Calu3 (cell line): ENCODE measurements around the gene TNFRSF19. TPM values are rescaled to one million over a fixed set of nuclear protein-coding genes. Genes with fewer than 3 reads are reported as not detected.

Source experiments
- BruUV-seq: library from RNA; stranded (reverse); fragments of 400-500 nt; replicated peaks from 2 replicates; lab custom pipeline; 2021; lab: Mats Ljungman, UMichigan
- CTCF ChIA-PET: fragments of 300-600 bp; sonication (Branson Sonifier 250); formaldehyde crosslinking; loops from one replicate; lab custom pipeline; 2022; ENCODE audit warnings: antibody characterized with exemption; lab: Charles Lee
- DNase-seq: peaks from one replicate; pipeline ENCODE4 v3.0.0; 2022
- H3K27ac Mint-ChIP-seq: one replicate; pipeline ENCODE4 v1.8.0; 2022; ENCODE audit warnings: mixed read lengths; ENCODE audit not compliant: unreplicated experiment
- H3K27me3 Mint-ChIP-seq: one replicate; pipeline ENCODE4 v1.8.0; 2022; ENCODE audit warnings: mixed read lengths; ENCODE audit not compliant: unreplicated experiment
- H3K36me3 Mint-ChIP-seq: one replicate; pipeline ENCODE4 v1.8.0; 2022; ENCODE audit warnings: mild to moderate bottlenecking, moderate library complexity, mixed read lengths; ENCODE audit not compliant: insufficient read depth, unreplicated experiment
- H3K4me1 Mint-ChIP-seq: one replicate; pipeline ENCODE4 v1.8.0; 2022; ENCODE audit warnings: mild to moderate bottlenecking, low read depth, mixed read lengths; ENCODE audit not compliant: unreplicated experiment
- H3K4me3 Mint-ChIP-seq: one replicate; pipeline ENCODE4 v1.8.0; 2022; ENCODE audit warnings: mild to moderate bottlenecking, low read depth, moderate library complexity, mixed read lengths; ENCODE audit not compliant: unreplicated experiment
- H3K9me3 Mint-ChIP-seq: one replicate; pipeline ENCODE4 v1.8.0; 2022; ENCODE audit warnings: low read depth, mixed read lengths; ENCODE audit not compliant: unreplicated experiment
- CTCF ChIP-seq: fragments of 200-600 bp; IDR thresholded peaks from one replicate; pipeline ENCODE4 v1.8.0; 2022; ENCODE audit warnings: antibody characterized with exemption; ENCODE audit not compliant: unreplicated experiment
- intact Hi-C: fragments of 100-400 bp; cut with micrococcal nuclease; formaldehyde crosslinking; loops from one replicate; pipeline ENCODE4 v1.10.0; 2022; ENCODE audit not compliant: unreplicated experiment
- total RNA-seq: library from RNA; stranded (reverse); gene quantifications from 2 replicates; pipeline ENCODE4 v1.2.3, GENCODE V29; 2022

TNFRSF19 gene
- total RNA-seq, 1 experiment from 2014 or later: 38.3 TPM

- H3K36me3 Mint-ChIP-seq: no peaks in the 10 kb centered on the region
- DNase-seq: no peak
- H3K27ac Mint-ChIP-seq: no peak overlapping the region
- no peak overlapping the region for H3K4me3 Mint-ChIP-seq
- H3K27me3 Mint-ChIP-seq: no peaks in the 10 kb centered on the region
- no peaks in the 10 kb centered on the region for H3K9me3 Mint-ChIP-seq
- intact Hi-C loops: no loop called here
- no peak for TF ChIP-seq CTCF
- BruUV-seq: no TSS peak
- no peaks in the 10 kb centered on the region for H3K4me1 Mint-ChIP-seq
- CTCF ChIA-PET: no interaction called here
Observed at GRCh38 chr13:23723471-23723870, 153.3 kb downstream of the TNFRSF19 start.

GRCh38 chr13:23724196-23724970 is 154.2 kb downstream of the TNFRSF19 start:
- intact Hi-C loops: no loop called here
- CTCF ChIA-PET: no interaction called here
- H3K4me1 Mint-ChIP-seq: no peaks in the 10 kb centered on the region
- H3K4me3 Mint-ChIP-seq: no peak overlapping the region
- BruUV-seq: no TSS peak
- no peaks in the 10 kb centered on the region for H3K36me3 Mint-ChIP-seq
- TF ChIP-seq CTCF: no peak
- no peaks in the 10 kb centered on the region for H3K27me3 Mint-ChIP-seq
- H3K27ac Mint-ChIP-seq: no peak overlapping the region
- H3K9me3 Mint-ChIP-seq: no peaks in the 10 kb centered on the region
- no peak for DNase-seq

Other genes starting within 250 kb of the TNFRSF19 start
- gene SACS, start 136.7 kb upstream of the TNFRSF19 start, total RNA-seq: 11.6 and 11.7 TPM in 2 replicates